ES-I3 (cell line): ENCODE data around the gene ZNF771.
A peak's percentile ranks its signal among the peaks of the same experiment; 100 is the strongest.

Experiments used
- H3K36me3 ChIP-seq: 2 replicates; pipeline ENCODE4 v1.6.1; 2013; ENCODE audit warnings: mild to moderate bottlenecking, low read length, control low read depth, moderate library complexity; ENCODE audit not compliant: insufficient read depth
- H3K4me1 ChIP-seq: 2 replicates; pipeline ENCODE4 v1.6.1; 2013; ENCODE audit warnings: mild to moderate bottlenecking, control low read depth, low read length; ENCODE audit not compliant: insufficient read depth
- H3K9ac ChIP-seq: 2 replicates; pipeline ENCODE4 v1.6.1; 2013; ENCODE audit warnings: low read depth, mild to moderate bottlenecking, low read length, moderate library complexity
- H3K9me3 ChIP-seq: 2 replicates; pipeline ENCODE4 v1.6.1; 2013; ENCODE audit warnings: mild to moderate bottlenecking, low read length, moderate library complexity; ENCODE audit not compliant: control insufficient read depth, insufficient read depth

Gene ZNF771

GRCh38 chr16:30399435-30400186 lies 7.8 kb upstream of the ZNF771 start:
- peaks cover 11% of the 10 kb centered on the region for H3K4me1 ChIP-seq
- no peaks in the 10 kb centered on the region for H3K36me3 ChIP-seq
- no peaks in the 10 kb centered on the region for H3K9me3 ChIP-seq
- peak overlapping the region; percentile 79 for H3K9ac ChIP-seq

- Histone ChIP-seq H3K9me3 (no peaks in the 10 kb centered on the region), H3K9ac (no peak overlapping the region), H3K36me3 (no peaks in the 10 kb centered on the region), H3K4me1 (peaks cover 11% of the 10 kb centered on the region)
Measured at GRCh38 chr16:30401768-30402425, 5.5 kb upstream of the ZNF771 start.

- H3K36me3 ChIP-seq = 0 out of 2 replicates have a peak, but pooled peaks cover 5% of the 10 kb centered on the region
- peak overlapping the region; percentile 83 for H3K9ac ChIP-seq
- 0 out of 2 replicates have a peak, but pooled peaks cover 3% of the 10 kb centered on the region for H3K4me1 ChIP-seq
- no peaks in the 10 kb centered on the region for H3K9me3 ChIP-seq
Measured at GRCh38 chr16:30406795-30407101, 658 bp upstream of the ZNF771 start.

GRCh38 chr16:30407804-30408534 lies 563 bp downstream of the ZNF771 start:
- H3K4me1 ChIP-seq = 0 out of 2 replicates have a peak, but pooled peaks cover 3% of the 10 kb centered on the region
- peak overlapping the region; percentile 83 for H3K9ac ChIP-seq
- H3K36me3 ChIP-seq = 0 out of 2 replicates have a peak, but pooled peaks cover 6% of the 10 kb centered on the region
- H3K9me3 ChIP-seq = no peaks in the 10 kb centered on the region

- Histone ChIP-seq H3K4me1 (0 out of 2 replicates have a peak, but pooled peaks cover 3% of the 10 kb centered on the region), H3K9ac (no peak overlapping the region), H3K9me3 (no peaks in the 10 kb centered on the region), H3K36me3 (0 out of 2 replicates have a peak, but pooled peaks cover 6% of the 10 kb centered on the region)
Measured at GRCh38 chr16:30409125-30410060, 2.0 kb downstream of the ZNF771 start.

- Histone ChIP-seq H3K9me3 (no peaks in the 10 kb centered on the region), H3K4me1 (0 out of 2 replicates have a peak, but pooled peaks cover 3% of the 10 kb centered on the region), H3K9ac (no peak overlapping the region), H3K36me3 (0 out of 2 replicates have a peak, but pooled peaks cover 6% of the 10 kb centered on the region)
Measured at GRCh38 chr16:30413112-30413806, 5.9 kb downstream of the ZNF771 start.

GRCh38 chr16:30414159-30414558 lies 6.8 kb downstream of the ZNF771 start:
- H3K4me1 ChIP-seq = peaks cover 1% of the 10 kb centered on the region; the same call in 1 of the 2 replicates
- no peak overlapping the region for H3K9ac ChIP-seq
- H3K9me3 ChIP-seq = no peaks in the 10 kb centered on the region
- H3K36me3 ChIP-seq = 0 out of 2 replicates have a peak, but pooled peaks cover 6% of the 10 kb centered on the region

GRCh38 chr16:30416047-30416603 lies 8.7 kb downstream of the ZNF771 start:
- H3K36me3 ChIP-seq = 0 out of 2 replicates have a peak, but pooled peaks cover 6% of the 10 kb centered on the region

GRCh38 chr16:30416624-30417528 lies 9.5 kb downstream of the ZNF771 start:
- 0 out of 2 replicates have a peak, but pooled peaks cover under 1% of the 10 kb centered on the region for H3K36me3 ChIP-seq
- no peaks in the 10 kb centered on the region for H3K9me3 ChIP-seq
- no peaks in the 10 kb centered on the region; the same call in 1 of the 2 replicates for H3K4me1 ChIP-seq
- H3K9ac ChIP-seq = peak overlapping the region; percentile 69

More at GRCh38 chr16:30416047-30416603, 8.7 kb downstream of the ZNF771 start:
- Histone ChIP-seq H3K9me3 (no peaks in the 10 kb centered on the region), H3K4me1 (no peaks in the 10 kb centered on the region; the same call in 1 of the 2 replicates), H3K9ac (no peak overlapping the region)

- H3K9me3 ChIP-seq = no peaks in the 10 kb centered on the region
- H3K36me3 ChIP-seq = no peaks in the 10 kb centered on the region
- no peaks in the 10 kb centered on the region; the same call in 1 of the 2 replicates for H3K4me1 ChIP-seq
- H3K9ac ChIP-seq = peak overlapping the region; percentile 69
Measured at GRCh38 chr16:30417529-30418349, 10.3 kb downstream of the ZNF771 start.

- H3K36me3 ChIP-seq = 0 out of 2 replicates have a peak, but pooled peaks cover 3% of the 10 kb centered on the region
- no peaks in the 10 kb centered on the region; the same call in 1 of the 2 replicates for H3K4me1 ChIP-seq
- H3K9ac ChIP-seq = peak overlapping the region; percentile 69
Measured at GRCh38 chr16:30418350-30419181, 11.2 kb downstream of the ZNF771 start.

More at GRCh38 chr16:30418350-30419181, 11.2 kb downstream of the ZNF771 start:
- no peaks in the 10 kb centered on the region for H3K9me3 ChIP-seq
